SK-N-SH (cell line): ENCODE results near the gene ANKK1. TPM values are rescaled to one million over a fixed set of nuclear protein-coding genes. Genes with fewer than 3 reads are reported as not detected.

Experiments
- CTCF ChIA-PET: fragments of 300-600, 350-600 bp; formaldehyde crosslinking; extraction: SDS; loops from one replicate; lab custom pipeline; 2021; lab: Yijun Ruan, JAX
- POLR2A ChIA-PET: fragments of 350-600 bp; sonication (Branson Sonifier 250); formaldehyde crosslinking; extraction: SDS; loops from one replicate; lab custom pipeline; 2020; ENCODE audit warnings: antibody characterized with exemption, inconsistent platforms; lab: Yijun Ruan, JAX
- DNase-seq: peaks from one replicate; pipeline ENCODE4 v3.0.0; 2012
- H2AFZ ChIP-seq: fragments of 200-600 bp; sonication (generic); 2 replicates; pipeline ENCODE4 v1.8.1; 2016; ENCODE audit warnings: antibody characterized with exemption, mild to moderate bottlenecking, low read depth
- H3F3A ChIP-seq: fragments of 200-600 bp; sonication (generic); replicated peaks from 2 replicates; pipeline ENCODE3; 2016; ENCODE audit warnings: antibody characterized with exemption, mild to moderate bottlenecking; ENCODE audit not compliant: insufficient read depth
- H3K27ac ChIP-seq, 2 experiments: fragments of 200-500 bp in 1 of 2; fragments of 200-600 bp in 1 of 2; sonication (Bioruptor generic) in 1 of 2; sonication (generic), shearing (Covaris generic) in 1 of 2; 2 replicates each; pipeline versions ENCODE4 v1.5.1 to v1.6.1; 2014 to 2016; ENCODE audit warnings: low read depth in 2 of 2, inconsistent platforms in 1 of 2, low read length in 1 of 2, mild to moderate bottlenecking in 1 of 2, mixed read lengths in 1 of 2
- H3K27me3 ChIP-seq: fragments of 200-600 bp; sonication (generic), shearing (Covaris generic); 2 replicates; pipeline ENCODE4 v1.6.1; 2016; ENCODE audit warnings: mixed run types; ENCODE audit not compliant: insufficient read depth
- H3K36me3 ChIP-seq, 2 experiments: fragments of 200-500 bp in 1 of 2; fragments of 200-600 bp in 1 of 2; sonication (Bioruptor generic) in 1 of 2; sonication (generic) in 1 of 2; replicated peaks in 1 of 2; 2 replicates each; pipeline versions ENCODE3 to v1.5.1; 2014 to 2016; ENCODE audit warnings: low read length in 1 of 2, mild to moderate bottlenecking in 1 of 2; ENCODE audit not compliant: insufficient read depth in 2 of 2, control insufficient read depth in 1 of 2
- H3K4me1 ChIP-seq, 2 experiments: fragments of 200-500 bp in 1 of 2; fragments of 200-600 bp in 1 of 2; sonication (Bioruptor generic) in 1 of 2; sonication (generic), shearing (Covaris generic) in 1 of 2; 2 replicates each; pipeline versions ENCODE4 v1.5.1 to v1.6.1; 2014 to 2016; ENCODE audit warnings: low read depth in 1 of 2, low read length in 1 of 2, mixed run types in 1 of 2; ENCODE audit not compliant: insufficient read depth in 2 of 2, control insufficient read depth in 1 of 2
- H3K4me2 ChIP-seq: fragments of 200-600 bp; sonication (generic), shearing (Covaris generic); 2 replicates; pipeline ENCODE4 v1.6.1; 2017; ENCODE audit warnings: mixed run types
- H3K4me3 ChIP-seq, 2 experiments: fragments of 200-500 bp in 1 of 2; fragments of 200-600 bp in 1 of 2; sonication (Bioruptor generic) in 1 of 2; sonication (generic), shearing (Covaris generic) in 1 of 2; 2 replicates each; pipeline versions ENCODE4 v1.5.1 to v1.8.1; 2014 to 2016; ENCODE audit warnings: low read depth in 2 of 2, inconsistent platforms in 1 of 2, low read length in 1 of 2, mild to moderate bottlenecking in 1 of 2, mixed read lengths in 1 of 2, moderate library complexity in 1 of 2
- H3K79me2 ChIP-seq: fragments of 200-600 bp; sonication (generic); 2 replicates; pipeline ENCODE4 v1.8.1; 2017; ENCODE audit warnings: mild to moderate bottlenecking; ENCODE audit not compliant: insufficient read depth
- H3K9ac ChIP-seq: fragments of 200-600 bp; sonication (generic); 2 replicates; pipeline ENCODE4 v1.6.1; 2017; ENCODE audit warnings: mixed run types
- H3K9me2 ChIP-seq: fragments of 200-600 bp; sonication (generic); 2 replicates; pipeline ENCODE4 v1.6.1; 2017; ENCODE audit warnings: mixed run types
- H3K9me3 ChIP-seq: fragments of 200-600 bp; sonication (generic); 2 replicates; pipeline ENCODE4 v1.6.1; 2017; ENCODE audit warnings: mixed run types, mild to moderate bottlenecking, moderate library complexity
- H4K20me1 ChIP-seq: fragments of 200-600 bp; sonication (generic); 2 replicates; pipeline ENCODE4 v1.6.1; 2017; ENCODE audit warnings: mild to moderate bottlenecking, mixed run types; ENCODE audit not compliant: insufficient read depth
- CHD2 ChIP-seq: fragments of 150-350 bp; IDR thresholded peaks from 2 replicates; pipeline ENCODE4 v1.6.1; 2018; ENCODE audit warnings: low read length; ENCODE audit not compliant: partially characterized antibody
- ELF1 ChIP-seq: IDR thresholded peaks from 2 replicates; pipeline ENCODE4 v1.4.0; 2012
- EZH2phosphoT487 ChIP-seq: fragments of 200-600 bp; sonication (generic); IDR thresholded peaks from 2 replicates; pipeline ENCODE4 v1.6.1; 2017; ENCODE audit warnings: low read depth, mixed run types, mild to moderate bottlenecking, antibody characterized with exemption, moderate library complexity, borderline replicate concordance
- FOSL2 ChIP-seq: IDR thresholded peaks from 2 replicates; pipeline ENCODE4 v1.4.0; 2012; ENCODE audit warnings: low read depth, mild to moderate bottlenecking, moderate library complexity, borderline replicate concordance
- FOXJ3 ChIP-seq: sonication (generic); formaldehyde crosslinking; IDR thresholded peaks from 2 replicates; pipeline ENCODE4 v1.5.1; 2020; ENCODE audit warnings: mild to moderate bottlenecking, missing genetic modification reagents
- GABPA ChIP-seq: IDR thresholded peaks from 2 replicates; pipeline ENCODE4 v1.4.0; 2012; ENCODE audit warnings: low read depth, mild to moderate bottlenecking
- GATA2 ChIP-seq: sonication (generic); formaldehyde crosslinking; IDR thresholded peaks from 2 replicates; pipeline ENCODE4 v1.5.0; 2020; ENCODE audit warnings: mild to moderate bottlenecking, missing genetic modification reagents
- JUND ChIP-seq: IDR thresholded peaks from 2 replicates; pipeline ENCODE4 v1.4.0; 2012
- MXI1 ChIP-seq: IDR thresholded peaks from 2 replicates; pipeline ENCODE4 v1.6.1; 2012; ENCODE audit warnings: mild to moderate bottlenecking, low read depth, low read length, improper control_type of control experiment
- NFIC ChIP-seq: IDR thresholded peaks from 2 replicates; pipeline ENCODE4 v1.4.0; 2012; ENCODE audit warnings: borderline replicate concordance
- NRF1 ChIP-seq: IDR thresholded peaks from 2 replicates; pipeline ENCODE4 v1.6.1; 2012; ENCODE audit warnings: low read depth, mild to moderate bottlenecking, low read length
- POLR2AphosphoS5 ChIP-seq: IDR thresholded peaks from 2 replicates; pipeline ENCODE4 v1.6.1; 2012; ENCODE audit warnings: low read depth, low read length
- RCOR1 ChIP-seq: fragments of 150-350 bp; IDR thresholded peaks from 2 replicates; pipeline ENCODE4 v1.6.1; 2017; ENCODE audit warnings: antibody characterized with exemption, low read length
- SMC3 ChIP-seq: IDR thresholded peaks from 2 replicates; pipeline ENCODE4 v1.6.1; 2012; ENCODE audit warnings: low read depth, low read length, improper control_type of control experiment
- TAF1 ChIP-seq: IDR thresholded peaks from 2 replicates; pipeline ENCODE4 v1.6.1; 2012; ENCODE audit warnings: low read depth, mild to moderate bottlenecking, low read length, moderate library complexity, borderline replicate concordance
- TCF12 ChIP-seq: IDR thresholded peaks from 2 replicates; pipeline ENCODE4 v1.4.0; 2012
- YY1 ChIP-seq: IDR thresholded peaks from 2 replicates; pipeline ENCODE4 v1.4.0; 2012; ENCODE audit warnings: low read depth, mild to moderate bottlenecking
- WGBS: methylation state at CpG from one replicate; pipeline ENCODE4 v1.1.6; 2017; ENCODE audit warnings: low lambda C conversion rate; 5-methylcytosine and 5-hydroxymethylcytosine counted together
- polyA plus RNA-seq, 3 experiments: library from polyadenylated mRNA; depleted of rRNA; stranded (reverse); fragments of >200 nt; gene quantifications; 2 replicates each; pipeline ENCODE4 v1.2.3, GENCODE V29; 2012
- TF ChIP-seq, protein P1 (sequence below): fragments of 150-350 bp; IDR thresholded peaks from 2 replicates; pipeline ENCODE4 v1.6.1; 2017; ENCODE audit warnings: antibody characterized with exemption, low read length, low read depth, borderline replicate concordance
- TF ChIP-seq, protein P2 (sequence below): fragments of 200-600 bp; sonication (generic); IDR thresholded peaks from 2 replicates; pipeline ENCODE4 v1.6.1; 2017; ENCODE audit warnings: antibody characterized with exemption, mild to moderate bottlenecking, moderate library complexity

ANKK1 gene
- polyA plus RNA-seq, 1 of the 3 experiments (the other 2 are of a cell fraction) = 0.05 TPM

DNA sequence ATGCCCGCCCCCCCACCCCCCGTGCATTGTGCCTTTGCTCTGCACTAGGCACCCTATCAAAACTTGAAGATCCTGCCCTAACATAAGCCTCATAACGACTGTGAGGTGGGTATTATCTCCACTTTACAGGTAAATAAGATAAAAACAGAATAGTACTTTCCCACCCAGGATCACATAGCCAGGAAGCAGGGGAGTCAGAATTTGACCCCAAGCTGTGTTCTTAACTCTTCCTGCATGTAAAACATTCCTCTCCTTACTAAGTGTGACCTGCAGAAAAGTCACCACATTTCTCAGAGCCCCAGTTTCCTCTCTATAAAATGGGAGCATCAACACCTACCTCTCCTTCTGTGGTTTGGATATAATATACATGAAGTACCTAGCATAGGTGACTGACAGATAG is 18.2 kb upstream of the ANKK1 start:
- WGBS = 97% methylated on average over 3 of the region's 3 CpGs
- CTCF ChIA-PET = interaction anchor here (2.0 to 2.5 kb wide), 2 partner anchors 8 to 163 kb away, joined by 4 to 8 read pairs; no protein-coding TSS in a partner anchor
- no peak for DNase-seq
- H3K27me3 ChIP-seq = no peaks in the 10 kb centered on the region
- POLR2A ChIA-PET = no interaction called here
- TF ChIP-seq MXI1 = no peak
- no peak for TF ChIP-seq NRF1
- TF ChIP-seq NFIC = no peak
- TF ChIP-seq POLR2AphosphoS5 = no peak
- TF ChIP-seq TAF1 = no peak
- H3K9me2 ChIP-seq = no peaks in the 10 kb centered on the region
- H3K4me1 ChIP-seq = peaks cover 0 to 13% of the 10 kb centered on the region in 2 experiments; a peak in 2 of 4 replicates
- H4K20me1 ChIP-seq = no peaks in the 10 kb centered on the region
- H3K36me3 ChIP-seq = peaks cover 0 to 16% of the 10 kb centered on the region in 2 experiments
- no peak overlapping the region for H3K4me2 ChIP-seq
- no peak overlapping the region for H3K9ac ChIP-seq
- H2AFZ ChIP-seq = no peak overlapping the region
- no peaks in the 10 kb centered on the region for H3K9me3 ChIP-seq
- no peaks in the 10 kb centered on the region for H3F3A ChIP-seq
- H3K4me3 ChIP-seq = no peak overlapping the region
- no peak overlapping the region for H3K27ac ChIP-seq
- no peaks in the 10 kb centered on the region for H3K79me2 ChIP-seq

DNA sequence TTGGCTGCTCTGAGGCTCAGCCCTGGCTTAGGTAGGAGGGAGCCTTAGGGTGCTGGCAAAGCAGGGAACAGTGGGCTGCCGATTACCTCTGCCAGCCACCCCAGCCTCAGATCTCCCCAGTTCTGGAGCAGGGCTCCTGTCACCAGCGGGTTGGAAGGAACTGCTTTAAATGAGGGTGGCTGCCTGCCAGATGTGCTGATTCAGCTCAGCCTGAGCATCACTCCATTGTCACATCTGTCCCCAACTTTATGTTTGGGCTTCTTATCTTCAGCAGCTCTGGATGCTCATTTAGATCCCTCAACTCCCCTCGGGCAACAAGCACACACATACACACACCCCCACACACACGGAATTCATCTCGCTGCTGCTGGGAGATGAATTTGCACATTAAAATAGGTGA is 16.9 kb upstream of the ANKK1 start:
- Histone ChIP-seq H3K4me1 (peaks cover 0 to 13% of the 10 kb centered on the region in 2 experiments; a peak in 2 of 4 replicates), H2AFZ (no peak overlapping the region), H3K9me3 (no peaks in the 10 kb centered on the region), H4K20me1 (no peaks in the 10 kb centered on the region), H3K36me3 (peaks cover 0 to 8% of the 10 kb centered on the region in 2 experiments), H3F3A (no peaks in the 10 kb centered on the region), H3K79me2 (no peaks in the 10 kb centered on the region), H3K4me3 (no peak overlapping the region), H3K9me2 (no peaks in the 10 kb centered on the region), H3K9ac (no peak overlapping the region), H3K27me3 (no peaks in the 10 kb centered on the region), H3K4me2 (no peak overlapping the region), H3K27ac (peak overlapping the region in 1 of 2 experiments; percentile 47; a peak in 1 of 4 replicates)
- TF ChIP-seq EZH2phosphoT487 (no peak), GABPA (no peak), ELF1 (no peak), RCOR1 (peak; percentile 27; the same call in 1 of the 2 replicates), SMC3 (no peak), GATA2 (CRISPR knock-in tag) (peak; percentile 74), CHD2 (peak; percentile 25), YY1 (no peak), FOSL2 (no peak), FOXJ3 (CRISPR knock-in tag) (no peak), POLR2AphosphoS5 (no peak), JUND (no peak), TCF12 (no peak)
- TF ChIP-seq, protein P1, sequence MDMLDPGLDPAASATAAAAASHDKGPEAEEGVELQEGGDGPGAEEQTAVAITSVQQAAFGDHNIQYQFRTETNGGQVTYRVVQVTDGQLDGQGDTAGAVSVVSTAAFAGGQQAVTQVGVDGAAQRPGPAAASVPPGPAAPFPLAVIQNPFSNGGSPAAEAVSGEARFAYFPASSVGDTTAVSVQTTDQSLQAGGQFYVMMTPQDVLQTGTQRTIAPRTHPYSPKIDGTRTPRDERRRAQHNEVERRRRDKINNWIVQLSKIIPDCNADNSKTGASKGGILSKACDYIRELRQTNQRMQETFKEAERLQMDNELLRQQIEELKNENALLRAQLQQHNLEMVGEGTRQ = no peak
- TF ChIP-seq, protein P2, sequence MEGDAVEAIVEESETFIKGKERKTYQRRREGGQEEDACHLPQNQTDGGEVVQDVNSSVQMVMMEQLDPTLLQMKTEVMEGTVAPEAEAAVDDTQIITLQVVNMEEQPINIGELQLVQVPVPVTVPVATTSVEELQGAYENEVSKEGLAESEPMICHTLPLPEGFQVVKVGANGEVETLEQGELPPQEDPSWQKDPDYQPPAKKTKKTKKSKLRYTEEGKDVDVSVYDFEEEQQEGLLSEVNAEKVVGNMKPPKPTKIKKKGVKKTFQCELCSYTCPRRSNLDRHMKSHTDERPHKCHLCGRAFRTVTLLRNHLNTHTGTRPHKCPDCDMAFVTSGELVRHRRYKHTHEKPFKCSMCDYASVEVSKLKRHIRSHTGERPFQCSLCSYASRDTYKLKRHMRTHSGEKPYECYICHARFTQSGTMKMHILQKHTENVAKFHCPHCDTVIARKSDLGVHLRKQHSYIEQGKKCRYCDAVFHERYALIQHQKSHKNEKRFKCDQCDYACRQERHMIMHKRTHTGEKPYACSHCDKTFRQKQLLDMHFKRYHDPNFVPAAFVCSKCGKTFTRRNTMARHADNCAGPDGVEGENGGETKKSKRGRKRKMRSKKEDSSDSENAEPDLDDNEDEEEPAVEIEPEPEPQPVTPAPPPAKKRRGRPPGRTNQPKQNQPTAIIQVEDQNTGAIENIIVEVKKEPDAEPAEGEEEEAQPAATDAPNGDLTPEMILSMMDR = no peak
- ChIA-PET CTCF (interaction anchor here (0.9 to 1.3 kb wide), 2 partner anchors 106 to 162 kb away, joined by 3 to 4 read pairs; no protein-coding TSS in a partner anchor), POLR2A (no interaction called here)
- WGBS = 48% methylated on average over 4 of the region's 5 CpGs
- peak; percentile 67 for DNase-seq
